Caco-2 (cell line): ENCODE measurements around the gene COL20A1. TPM values are rescaled to one million over a fixed set of nuclear protein-coding genes. Genes with fewer than 3 reads are reported as not detected.

Experiments used
- BruUV-seq: library from RNA; stranded (reverse); fragments of 400-500 nt; replicated peaks from 2 replicates; lab custom pipeline; 2021; lab: Mats Ljungman, UMichigan
- CTCF ChIA-PET: fragments of 300-600 bp; sonication (Branson Sonifier 250); formaldehyde crosslinking; loops from one replicate; lab custom pipeline; 2022; ENCODE audit warnings: antibody characterized with exemption; lab: Charles Lee
- POLR2A ChIA-PET: fragments of 300-600 bp; sonication (Branson Sonifier 250); formaldehyde crosslinking; loops from one replicate; lab custom pipeline; 2022; ENCODE audit warnings: antibody characterized with exemption; lab: Charles Lee
- DNase-seq, 2 experiments: peaks; one replicate each; pipeline versions ENCODE4 v3.0.0 to v3.0.0-alpha.2; 2020 to 2022
- H3K27me3 ChIP-seq: replicated peaks from 2 replicates; pipeline ENCODE4 v1.6.0; 2011; ENCODE audit warnings: low read length; ENCODE audit not compliant: control insufficient read depth, insufficient read depth
- H3K36me3 ChIP-seq: 2 replicates; pipeline ENCODE4 v1.5.1; 2011; ENCODE audit warnings: low read length; ENCODE audit not compliant: control insufficient read depth, insufficient read depth
- H3K4me1 ChIP-seq: fragments of 250-450 bp; sonication (Bioruptor Pico); 2 replicates; pipeline ENCODE4 v1.5.1; 2020; ENCODE audit warnings: mild to moderate bottlenecking
- H3K4me3 ChIP-seq: 2 replicates; pipeline ENCODE4 v1.5.1; 2011; ENCODE audit warnings: low read depth, mild to moderate bottlenecking, control low read depth, low read length
- H3K9me3 ChIP-seq: fragments of 250-450 bp; sonication (Bioruptor Pico); 2 replicates; pipeline ENCODE4 v1.5.1; 2020; ENCODE audit warnings: mild to moderate bottlenecking, moderate library complexity
- H3K27ac Mint-ChIP-seq: one replicate; pipeline ENCODE4 v1.8.0; 2022; ENCODE audit warnings: mixed read lengths; ENCODE audit not compliant: unreplicated experiment
- H3K27me3 Mint-ChIP-seq: one replicate; pipeline ENCODE4 v1.8.0; 2022; ENCODE audit warnings: mixed read lengths; ENCODE audit not compliant: insufficient read depth, unreplicated experiment
- H3K36me3 Mint-ChIP-seq: one replicate; pipeline ENCODE4 v1.8.0; 2022; ENCODE audit warnings: mild to moderate bottlenecking, mixed read lengths; ENCODE audit not compliant: insufficient read depth, unreplicated experiment
- H3K4me1 Mint-ChIP-seq: one replicate; pipeline ENCODE4 v1.8.0; 2022; ENCODE audit warnings: low read depth, mixed read lengths; ENCODE audit not compliant: unreplicated experiment
- H3K4me3 Mint-ChIP-seq: one replicate; pipeline ENCODE4 v1.8.0; 2022; ENCODE audit warnings: mild to moderate bottlenecking, moderate library complexity, mixed read lengths; ENCODE audit not compliant: unreplicated experiment
- H3K9me3 Mint-ChIP-seq: one replicate; pipeline ENCODE4 v1.8.0; 2022; ENCODE audit warnings: mixed read lengths; ENCODE audit not compliant: unreplicated experiment
- CTCF ChIP-seq, 2 experiments: fragments of 200-600 bp in 1 of 2; IDR thresholded peaks; 1 replicate in 1 of 2; 2 replicates in 1 of 2; pipeline versions ENCODE4 v1.5.1 to v1.8.0; 2011 to 2022; ENCODE audit warnings: antibody characterized with exemption in 1 of 2, control low read depth in 1 of 2, inconsistent platforms in 1 of 2, low read depth in 1 of 2, low read length in 1 of 2, mild to moderate bottlenecking in 1 of 2, moderate library complexity in 1 of 2; ENCODE audit not compliant: insufficient read depth in 1 of 2, severe bottlenecking in 1 of 2, unreplicated experiment in 1 of 2
- intact Hi-C: fragments of 100-400 bp; cut with micrococcal nuclease; formaldehyde crosslinking; loops from one replicate; pipeline ENCODE4 v1.10.0; 2022; ENCODE audit not compliant: unreplicated experiment
- total RNA-seq: library from RNA; stranded (reverse); gene quantifications from 2 replicates; pipeline ENCODE4 v1.2.3, GENCODE V29; 2022

The COL20A1 gene
- total RNA-seq, 1 experiment from 2014 or later: 0.27 TPM

GRCh38 chr20:63363013-63363957, 70.3 kb downstream of the COL20A1 start:
- CTCF ChIA-PET: interaction anchor here (0.9 to 1.5 kb wide), 4 partner anchors 7 to 53 kb away, joined by 3 to 7 read pairs (median 3); no protein-coding TSS in a partner anchor
- POLR2A ChIA-PET: no interaction called here
- intact Hi-C loops: no loop called here
- TF ChIP-seq CTCF (IDR thresholded peaks at IDR 0.05; ENCODE audit: insufficient read depth in 1 of 2, low read depth in 1 of 2, low read length in 1 of 2, severe bottlenecking in 1 of 2, unreplicated experiment in 1 of 2): no peak
- no peaks in the 10 kb centered on the region for H3K27me3 ChIP-seq
- H3K36me3 ChIP-seq: no peaks in the 10 kb centered on the region
- Mint-ChIP-seq H3K4me3 (no peak overlapping the region), H3K9me3 (no peaks in the 10 kb centered on the region), H3K27ac (peak overlapping the region; percentile 23), H3K4me1 (peaks cover 15% of the 10 kb centered on the region), H3K36me3 (peaks cover 4% of the 10 kb centered on the region), H3K27me3 (no peaks in the 10 kb centered on the region)
- no peak overlapping the region for H3K4me3 ChIP-seq
- DNase-seq: peak in 1 of 2 experiments; percentile 49
- peaks cover 20% of the 10 kb centered on the region for H3K4me1 ChIP-seq
- no TSS peak for BruUV-seq
- H3K9me3 ChIP-seq: no peaks in the 10 kb centered on the region

- H3K27me3 Mint-ChIP-seq: peaks cover 3% of the 10 kb centered on the region
- ChIA-PET POLR2A (no interaction called here), CTCF (interaction anchor here (0.7 to 1.0 kb wide), 3 partner anchors 18 to 133 kb away, joined by 3 to 7 read pairs (median 4); no protein-coding TSS in a partner anchor)
- H3K4me3 Mint-ChIP-seq: no peak overlapping the region
- no peak for DNase-seq
- no peak overlapping the region for H3K27ac Mint-ChIP-seq
- H3K9me3 Mint-ChIP-seq: no peaks in the 10 kb centered on the region
- H3K36me3 ChIP-seq: no peaks in the 10 kb centered on the region
- H3K36me3 Mint-ChIP-seq: peaks cover 4% of the 10 kb centered on the region
- peaks cover 20% of the 10 kb centered on the region for H3K4me1 ChIP-seq
- H3K27me3 ChIP-seq: no peaks in the 10 kb centered on the region
- intact Hi-C loops: no loop called here
- no peak for TF ChIP-seq CTCF (IDR thresholded peaks at IDR 0.05; ENCODE audit: insufficient read depth in 1 of 2, low read depth in 1 of 2, low read length in 1 of 2, severe bottlenecking in 1 of 2, unreplicated experiment in 1 of 2)
- H3K4me3 ChIP-seq: no peak overlapping the region
- no TSS peak for BruUV-seq
- H3K4me1 Mint-ChIP-seq: peaks cover 15% of the 10 kb centered on the region
- H3K9me3 ChIP-seq: no peaks in the 10 kb centered on the region
Measured at GRCh38 chr20:63363981-63364561, 71.1 kb downstream of the COL20A1 start.

- ChIA-PET POLR2A (no interaction called here), CTCF (no interaction called here)
- no peaks in the 10 kb centered on the region for H3K27me3 ChIP-seq
- Mint-ChIP-seq H3K4me3 (no peak overlapping the region), H3K27me3 (peaks cover 4% of the 10 kb centered on the region), H3K36me3 (peaks cover 4% of the 10 kb centered on the region), H3K27ac (no peak overlapping the region), H3K4me1 (peaks cover 15% of the 10 kb centered on the region), H3K9me3 (no peaks in the 10 kb centered on the region)
- intact Hi-C loops: no loop called here
- no peaks in the 10 kb centered on the region for H3K36me3 ChIP-seq
- peaks cover 20% of the 10 kb centered on the region for H3K4me1 ChIP-seq
- no peak for TF ChIP-seq CTCF (IDR thresholded peaks at IDR 0.05; ENCODE audit: insufficient read depth in 1 of 2, low read depth in 1 of 2, low read length in 1 of 2, severe bottlenecking in 1 of 2, unreplicated experiment in 1 of 2)
- H3K4me3 ChIP-seq: no peak overlapping the region
- no peak for DNase-seq
- BruUV-seq: no TSS peak
- no peaks in the 10 kb centered on the region for H3K9me3 ChIP-seq
Measured at GRCh38 chr20:63364801-63365585, 72.0 kb downstream of the COL20A1 start.
